Measurements from ENCODE around the gene FAM161A. TPM values are rescaled to one million over a fixed set of nuclear protein-coding genes. Genes with fewer than 3 reads are reported as not detected.
"Not testable (repeated sequence)": the region's sequence is repeated elsewhere in the genome, so short reads cannot be mapped to it uniquely, and the experiment has no call there.

The FAM161A gene
- total RNA-seq, 4 donors from 2014 or later, result 0.96 to 2.5 (median 1.9) TPM

DNA sequence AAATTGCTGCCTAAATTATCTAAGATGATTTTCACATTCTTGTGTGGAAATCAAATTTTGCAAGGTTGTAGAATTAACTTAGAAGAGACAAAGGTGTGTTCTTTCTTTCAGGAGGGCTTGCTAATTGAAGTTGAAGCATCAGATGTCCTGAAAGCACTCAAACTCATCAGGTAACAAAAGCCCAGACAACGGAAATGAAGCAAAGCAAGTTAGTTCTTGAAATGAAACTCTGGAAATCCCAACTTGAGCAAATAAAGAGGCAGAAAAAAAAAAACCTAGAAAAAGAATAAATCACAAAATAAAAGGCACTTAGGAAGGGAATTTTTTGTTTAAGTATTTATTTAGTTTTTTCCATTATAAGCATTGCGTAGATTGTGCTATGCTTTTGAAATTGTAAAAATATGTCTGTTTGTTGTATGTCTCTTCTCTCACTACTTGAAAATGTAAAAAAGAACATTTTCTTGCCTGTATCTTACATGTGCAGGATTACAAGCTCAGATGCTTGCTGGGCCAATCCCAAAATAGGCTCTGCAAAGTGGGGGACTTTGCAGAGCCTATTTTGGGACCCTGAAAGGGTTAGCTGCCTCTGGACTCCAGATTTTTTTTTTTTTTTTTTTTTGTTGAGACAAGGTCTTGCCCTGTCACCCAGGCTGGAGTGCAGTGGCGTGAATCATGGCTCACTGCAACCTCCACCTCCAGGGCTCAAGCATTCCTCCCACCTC is 46.7 kb downstream of the FAM161A start:
- Histone ChIP-seq H3K9me3 (no peaks in the 10 kb centered on the region), H3K36me3 (no peaks in the 10 kb centered on the region), H3K4me1 (no peaks in the 10 kb centered on the region), H3K4me3 (no peak overlapping the region), H3K27me3 (no peaks in the 10 kb centered on the region), H3K27ac (no peak overlapping the region)
- TF ChIP-seq POLR2AphosphoS5 (IDR thresholded peaks at IDR 0.05) (no peak), POLR2A (IDR thresholded peaks at IDR 0.05) (no peak), EP300 (IDR thresholded peaks at IDR 0.05) (no peak)
- TF ChIP-seq, protein P1, sequence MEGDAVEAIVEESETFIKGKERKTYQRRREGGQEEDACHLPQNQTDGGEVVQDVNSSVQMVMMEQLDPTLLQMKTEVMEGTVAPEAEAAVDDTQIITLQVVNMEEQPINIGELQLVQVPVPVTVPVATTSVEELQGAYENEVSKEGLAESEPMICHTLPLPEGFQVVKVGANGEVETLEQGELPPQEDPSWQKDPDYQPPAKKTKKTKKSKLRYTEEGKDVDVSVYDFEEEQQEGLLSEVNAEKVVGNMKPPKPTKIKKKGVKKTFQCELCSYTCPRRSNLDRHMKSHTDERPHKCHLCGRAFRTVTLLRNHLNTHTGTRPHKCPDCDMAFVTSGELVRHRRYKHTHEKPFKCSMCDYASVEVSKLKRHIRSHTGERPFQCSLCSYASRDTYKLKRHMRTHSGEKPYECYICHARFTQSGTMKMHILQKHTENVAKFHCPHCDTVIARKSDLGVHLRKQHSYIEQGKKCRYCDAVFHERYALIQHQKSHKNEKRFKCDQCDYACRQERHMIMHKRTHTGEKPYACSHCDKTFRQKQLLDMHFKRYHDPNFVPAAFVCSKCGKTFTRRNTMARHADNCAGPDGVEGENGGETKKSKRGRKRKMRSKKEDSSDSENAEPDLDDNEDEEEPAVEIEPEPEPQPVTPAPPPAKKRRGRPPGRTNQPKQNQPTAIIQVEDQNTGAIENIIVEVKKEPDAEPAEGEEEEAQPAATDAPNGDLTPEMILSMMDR (IDR thresholded peaks at IDR 0.05), result no peak
- no peak for ATAC-seq
- WGBS, 2 donors (ENCODE audit: low coverage in 1 of 2), result 75 to 94% methylated on average over 2 to 3 of the region's 3 CpGs

DNA sequence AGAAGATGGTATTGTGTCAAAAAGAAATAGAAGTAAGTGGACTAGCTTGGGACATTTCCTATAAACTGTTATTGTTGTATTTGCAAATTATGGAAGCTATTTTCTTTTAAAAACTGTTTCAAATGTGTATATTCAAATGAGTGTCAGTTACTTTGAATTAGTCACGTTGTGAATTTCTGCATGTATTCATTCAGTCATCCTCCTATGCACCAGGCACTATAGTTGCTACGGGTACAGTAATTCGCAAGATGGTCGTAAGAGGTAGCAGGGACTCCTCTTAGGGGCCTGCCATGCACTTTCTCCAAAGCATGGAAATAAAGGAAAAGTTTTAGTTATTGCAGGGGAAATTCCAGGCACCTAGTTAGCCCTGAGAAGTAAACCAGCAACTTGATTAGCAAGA is 51.3 kb downstream of the FAM161A start:
- no peaks in the 10 kb centered on the region for H3K9me3 ChIP-seq
- 75 to 76% methylated on average over 4 of the region's 4 CpGs for WGBS, 2 donors (ENCODE audit: low coverage in 1 of 2)
- no peak for ATAC-seq
- H3K27me3 ChIP-seq, result no peaks in the 10 kb centered on the region
- TF ChIP-seq EP300 (IDR thresholded peaks at IDR 0.05) (no peak), POLR2AphosphoS5 (IDR thresholded peaks at IDR 0.05) (no peak), POLR2A (IDR thresholded peaks at IDR 0.05) (no peak)
- TF ChIP-seq, protein P1 (IDR thresholded peaks at IDR 0.05), result no peak
- no peak overlapping the region for H3K4me3 ChIP-seq
- no peak overlapping the region for H3K27ac ChIP-seq
- H3K36me3 ChIP-seq, result no peaks in the 10 kb centered on the region
- H3K4me1 ChIP-seq, result no peaks in the 10 kb centered on the region

DNA sequence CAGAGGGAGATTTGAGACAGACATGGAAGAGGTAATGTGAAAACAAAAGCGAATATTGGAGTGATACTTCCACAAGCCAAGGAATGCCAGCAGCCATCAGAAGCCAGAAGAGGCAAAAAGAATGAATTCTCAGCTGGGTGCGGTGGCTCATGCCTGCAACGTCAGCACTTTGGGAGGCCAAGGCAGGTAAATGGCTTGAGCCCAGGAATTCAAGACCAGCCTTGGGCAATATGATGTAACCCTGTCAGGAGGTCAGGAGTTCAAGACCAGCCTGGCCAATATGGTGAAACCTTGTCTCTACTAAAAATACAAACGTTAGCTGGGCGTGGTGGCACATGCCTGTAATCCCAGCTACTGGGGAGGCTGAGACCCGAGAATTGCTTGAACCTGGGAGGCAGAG is 54.8 kb downstream of the FAM161A start:
- WGBS, 2 donors (ENCODE audit: low coverage in 1 of 2), result 94 to 100% methylated on average over 1 to 5 of the region's 6 CpGs
- Histone ChIP-seq H3K27me3 (no peaks in the 10 kb centered on the region), H3K4me1 (no peaks in the 10 kb centered on the region), H3K4me3 (no peak overlapping the region), H3K27ac (no peak overlapping the region), H3K9me3 (no peaks in the 10 kb centered on the region), H3K36me3 (no peaks in the 10 kb centered on the region)
- TF ChIP-seq POLR2A (IDR thresholded peaks at IDR 0.05), result no peak
- TF ChIP-seq, protein P1 (IDR thresholded peaks at IDR 0.05), result no peak
- TF ChIP-seq POLR2AphosphoS5 (IDR thresholded peaks at IDR 0.05), result no peak
- no peak for ATAC-seq

DNA sequence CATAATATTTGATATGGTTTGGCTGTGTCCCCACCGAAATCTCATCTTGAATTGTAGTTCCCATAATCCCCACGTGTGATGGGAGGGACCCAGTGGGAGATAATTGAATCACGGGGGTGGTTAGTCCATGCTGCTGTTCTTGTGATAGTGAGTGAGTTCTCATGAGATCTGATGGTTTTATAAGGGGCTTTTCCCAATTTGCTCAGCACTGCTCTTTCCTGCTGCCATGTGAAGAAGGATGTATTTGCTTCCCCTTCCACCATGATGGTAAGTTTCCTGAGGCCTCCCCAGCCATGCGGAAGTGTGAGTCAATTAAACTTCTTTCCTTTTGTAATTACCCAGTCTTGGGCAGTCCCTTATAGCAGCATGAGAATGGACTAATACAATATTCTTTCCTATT is 56.4 kb downstream of the FAM161A start:
- H3K4me1 ChIP-seq, H3K27me3 ChIP-seq, H3K27ac ChIP-seq, H3K36me3 ChIP-seq, H3K4me3 ChIP-seq, ATAC-seq, H3K9me3 ChIP-seq: not testable (repeated sequence)
- WGBS, 2 donors (ENCODE audit: low coverage in 1 of 2), result 60% methylated on average over 2 to 4 of the region's 4 CpGs

DNA sequence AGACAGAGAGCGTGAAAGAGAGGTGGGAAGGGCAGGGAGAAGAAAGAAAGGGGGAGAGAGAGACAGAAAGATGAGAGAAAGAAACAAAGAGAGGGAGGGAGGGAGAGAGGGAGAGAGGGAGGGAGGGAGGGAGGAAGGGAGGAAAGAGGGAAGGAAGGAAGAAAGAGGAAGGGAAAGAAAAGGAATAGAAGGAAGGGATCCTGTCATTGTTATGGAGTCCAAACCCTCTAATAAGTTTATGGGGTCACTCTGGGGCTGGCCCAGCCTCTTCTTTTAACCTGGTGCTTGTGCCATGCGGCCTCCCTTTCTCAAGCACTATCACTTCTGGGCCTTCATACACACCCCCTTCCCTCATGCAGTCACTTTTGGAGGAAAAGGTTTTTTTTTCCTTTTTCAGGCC is 58.5 kb downstream of the FAM161A start:
- H3K27me3 ChIP-seq, result no peaks in the 10 kb centered on the region
- H3K4me3 ChIP-seq, result no peak overlapping the region
- no peak for ATAC-seq
- 67 to 79% methylated on average over 2 of the region's 2 CpGs for WGBS, 2 donors (ENCODE audit: low coverage in 1 of 2)
- H3K27ac ChIP-seq, result no peak overlapping the region
- H3K36me3 ChIP-seq, result no peaks in the 10 kb centered on the region
- H3K4me1 ChIP-seq, result peaks cover 0 to 7% (median 0%) of the 10 kb centered on the region in 3 donors
- H3K9me3 ChIP-seq, result no peaks in the 10 kb centered on the region
- no peak for TF ChIP-seq POLR2AphosphoS5 (IDR thresholded peaks at IDR 0.05)
- TF ChIP-seq, protein P1 (IDR thresholded peaks at IDR 0.05), result no peak
- no peak for TF ChIP-seq EP300 (IDR thresholded peaks at IDR 0.05)
- TF ChIP-seq POLR2A (IDR thresholded peaks at IDR 0.05), result no peak

All from gastroesophageal sphincter (tissue), 4 donors.